Urinary bladder (tissue), 4 donors: ENCODE measurements around the gene CTNNBL1. TPM values are rescaled to one million over a fixed set of nuclear protein-coding genes. Genes with fewer than 3 reads are reported as not detected.

Experiments
- DNase-seq: peaks from one replicate; pipeline ENCODE4 v3.0.0-alpha.2; 2015; ENCODE audit errors: extremely low spot score
- H3K27ac ChIP-seq: one replicate; pipeline ENCODE4 v1.5.1; 2013; ENCODE audit warnings: low read depth, mild to moderate bottlenecking, moderate library complexity
- H3K36me3 ChIP-seq: one replicate; pipeline ENCODE4 v1.6.1; 2013; ENCODE audit warnings: mild to moderate bottlenecking, moderate library complexity; ENCODE audit not compliant: insufficient read depth
- H3K4me1 ChIP-seq: one replicate; pipeline ENCODE4 v1.6.1; 2013; ENCODE audit warnings: mild to moderate bottlenecking, moderate library complexity; ENCODE audit not compliant: insufficient read depth
- H3K4me3 ChIP-seq: one replicate; pipeline ENCODE4 v1.5.1; 2013; ENCODE audit warnings: low read depth, low read length
- WGBS: extraction: QIAGEN DNeasy Blood & Tissue Kit; methylation state at CpG from one replicate; pipeline ENCODE4 v1.1.7; 2013; 5-methylcytosine and 5-hydroxymethylcytosine counted together
- polyA plus RNA-seq: library from polyadenylated mRNA; stranded (reverse); fragments of 200-250 nt; gene quantifications from one replicate; pipeline ENCODE4 v1.2.3, GENCODE V29; 2013
- total RNA-seq: library from RNA; depleted of rRNA; stranded (reverse); fragments of >200 nt; gene quantifications from one replicate; pipeline ENCODE4 v1.2.3, GENCODE V29; 2014
- donor health status: healthy with polysubstance abuse.
- donor health status: healthy.

CTNNBL1 gene
- total and polyA plus RNA-seq, 2 donors = 22.2 to 39.3 TPM

GRCh38 chr20:37881601-37882343 is 187.9 kb downstream of the CTNNBL1 start:
- no peak overlapping the region for H3K27ac ChIP-seq
- WGBS = 70% methylated on average over 22 of the region's 22 CpGs
- no peak for DNase-seq
- no peak overlapping the region for H3K4me3 ChIP-seq
- H3K36me3 ChIP-seq = no peaks in the 10 kb centered on the region
- no peaks in the 10 kb centered on the region for H3K4me1 ChIP-seq

- H3K27ac ChIP-seq = no peak overlapping the region
- no peak overlapping the region for H3K4me3 ChIP-seq
- H3K36me3 ChIP-seq = no peaks in the 10 kb centered on the region
- no peaks in the 10 kb centered on the region for H3K4me1 ChIP-seq
- 77% methylated on average over 16 of the region's 16 CpGs for WGBS
- DNase-seq = no peak
These were observed 189.3 kb downstream of the CTNNBL1 start for GRCh38 chr20:37882961-37883712.

GRCh38 chr20:37885042-37885441 is 191.2 kb downstream of the CTNNBL1 start:
- 97% methylated on average over 8 of the region's 8 CpGs for WGBS
- no peak overlapping the region for H3K27ac ChIP-seq
- no peak overlapping the region for H3K4me3 ChIP-seq
- no peaks in the 10 kb centered on the region for H3K36me3 ChIP-seq
- no peak for DNase-seq
- no peaks in the 10 kb centered on the region for H3K4me1 ChIP-seq

GRCh38 chr20:37885593-37886503 is 192.0 kb downstream of the CTNNBL1 start:
- no peaks in the 10 kb centered on the region for H3K36me3 ChIP-seq
- no peak overlapping the region for H3K27ac ChIP-seq
- H3K4me3 ChIP-seq = no peak overlapping the region
- 55% methylated on average over 32 of the region's 32 CpGs for WGBS
- no peaks in the 10 kb centered on the region for H3K4me1 ChIP-seq
- DNase-seq = no peak

GRCh38 chr20:37886851-37887297 is 193.0 kb downstream of the CTNNBL1 start:
- Histone ChIP-seq H3K4me3 (no peak overlapping the region), H3K27ac (no peak overlapping the region), H3K36me3 (no peaks in the 10 kb centered on the region), H3K4me1 (no peaks in the 10 kb centered on the region)
- DNase-seq = no peak
- WGBS = 81% methylated on average over 4 of the region's 4 CpGs

- no peak for DNase-seq
- Histone ChIP-seq H3K4me1 (no peaks in the 10 kb centered on the region), H3K4me3 (no peak overlapping the region), H3K36me3 (no peaks in the 10 kb centered on the region), H3K27ac (no peak overlapping the region)
- WGBS = 94% methylated on average over 10 of the region's 10 CpGs
These were observed 194.8 kb downstream of the CTNNBL1 start for GRCh38 chr20:37888641-37889040.

- Histone ChIP-seq H3K4me3 (no peak overlapping the region), H3K4me1 (no peaks in the 10 kb centered on the region), H3K27ac (no peak overlapping the region), H3K36me3 (no peaks in the 10 kb centered on the region)
- no peak for DNase-seq
- 88% methylated on average over 5 of the region's 5 CpGs for WGBS
These were observed 196.3 kb downstream of the CTNNBL1 start for GRCh38 chr20:37890108-37890507.

- H3K27ac ChIP-seq = no peak overlapping the region
- no peak for DNase-seq
- H3K36me3 ChIP-seq = no peaks in the 10 kb centered on the region
- no peak overlapping the region for H3K4me3 ChIP-seq
- H3K4me1 ChIP-seq = no peaks in the 10 kb centered on the region
- 50% methylated on average over 13 of the region's 13 CpGs for WGBS
These were observed 196.8 kb downstream of the CTNNBL1 start for GRCh38 chr20:37890643-37891042.

- Histone ChIP-seq H3K4me1 (no peaks in the 10 kb centered on the region), H3K4me3 (no peak overlapping the region), H3K27ac (no peak overlapping the region), H3K36me3 (no peaks in the 10 kb centered on the region)
- WGBS = 72% methylated on average over 9 of the region's 9 CpGs
- DNase-seq = no peak
These were observed 198.2 kb downstream of the CTNNBL1 start for GRCh38 chr20:37892001-37892400.

- Histone ChIP-seq H3K36me3 (no peaks in the 10 kb centered on the region), H3K4me3 (no peak overlapping the region), H3K27ac (no peak overlapping the region), H3K4me1 (no peaks in the 10 kb centered on the region)
- DNase-seq = no peak
- 86% methylated on average over 5 of the region's 5 CpGs for WGBS
These were observed 199.9 kb downstream of the CTNNBL1 start for GRCh38 chr20:37893566-37894241.

- DNase-seq = no peak
- no peak overlapping the region for H3K4me3 ChIP-seq
- H3K27ac ChIP-seq = no peak overlapping the region
- no peaks in the 10 kb centered on the region for H3K4me1 ChIP-seq
- WGBS = 85% methylated on average over 4 of the region's 4 CpGs
- H3K36me3 ChIP-seq = no peaks in the 10 kb centered on the region
These were observed 200.6 kb downstream of the CTNNBL1 start for GRCh38 chr20:37894454-37894853.

- H3K4me3 ChIP-seq = no peak overlapping the region
- no peaks in the 10 kb centered on the region for H3K36me3 ChIP-seq
- no peak overlapping the region for H3K27ac ChIP-seq
- WGBS = 91% methylated on average over 6 of the region's 6 CpGs
- no peaks in the 10 kb centered on the region for H3K4me1 ChIP-seq
- no peak for DNase-seq
These were observed 201.3 kb downstream of the CTNNBL1 start for GRCh38 chr20:37895166-37895565.

GRCh38 chr20:37896932-37897548 is 203.2 kb downstream of the CTNNBL1 start:
- no peak overlapping the region for H3K27ac ChIP-seq
- DNase-seq = no peak
- WGBS = 51% methylated on average over 12 of the region's 12 CpGs
- no peaks in the 10 kb centered on the region for H3K36me3 ChIP-seq
- no peak overlapping the region for H3K4me3 ChIP-seq
- no peaks in the 10 kb centered on the region for H3K4me1 ChIP-seq
